Effector CD4-positive, alpha-beta T cell (primary cell): ENCODE data around the gene RBMS2.

Source experiments
- DNase-seq: peaks from one replicate; pipeline ENCODE4 v3.0.0-alpha.2; 2020

Gene RBMS2

GRCh38 chr12:56632701-56633467 is 111.3 kb downstream of the RBMS2 start:
- DNase-seq, result no peak

- no peak for DNase-seq
Observed at GRCh38 chr12:56633468-56634241, 112.0 kb downstream of the RBMS2 start.

- DNase-seq, result no peak
Observed at GRCh38 chr12:56634242-56634836, 112.7 kb downstream of the RBMS2 start.

- peak; percentile 47 for DNase-seq
Observed at GRCh38 chr12:56634837-56635791, 113.5 kb downstream of the RBMS2 start.

GRCh38 chr12:56635806-56636674 is 114.4 kb downstream of the RBMS2 start:
- peak; percentile 71 for DNase-seq

- DNase-seq, result peak; percentile 97
Observed at GRCh38 chr12:56636675-56637540, 115.3 kb downstream of the RBMS2 start.

- no peak for DNase-seq
Observed at GRCh38 chr12:56637621-56638020, 116.0 kb downstream of the RBMS2 start.

GRCh38 chr12:56641219-56641618 is 119.6 kb downstream of the RBMS2 start:
- DNase-seq, result no peak

- no peak for DNase-seq
Observed at GRCh38 chr12:56644654-56645053, 123.0 kb downstream of the RBMS2 start.

- DNase-seq, result no peak
Observed at GRCh38 chr12:56645201-56645716, 123.6 kb downstream of the RBMS2 start.
